Measurements from ENCODE around the gene SSR4. TPM values are rescaled to one million over a fixed set of nuclear protein-coding genes. Genes with fewer than 3 reads are reported as not detected.

Gene SSR4
- total RNA-seq, 1 donor from 2014 or later, result 401 TPM

DNA sequence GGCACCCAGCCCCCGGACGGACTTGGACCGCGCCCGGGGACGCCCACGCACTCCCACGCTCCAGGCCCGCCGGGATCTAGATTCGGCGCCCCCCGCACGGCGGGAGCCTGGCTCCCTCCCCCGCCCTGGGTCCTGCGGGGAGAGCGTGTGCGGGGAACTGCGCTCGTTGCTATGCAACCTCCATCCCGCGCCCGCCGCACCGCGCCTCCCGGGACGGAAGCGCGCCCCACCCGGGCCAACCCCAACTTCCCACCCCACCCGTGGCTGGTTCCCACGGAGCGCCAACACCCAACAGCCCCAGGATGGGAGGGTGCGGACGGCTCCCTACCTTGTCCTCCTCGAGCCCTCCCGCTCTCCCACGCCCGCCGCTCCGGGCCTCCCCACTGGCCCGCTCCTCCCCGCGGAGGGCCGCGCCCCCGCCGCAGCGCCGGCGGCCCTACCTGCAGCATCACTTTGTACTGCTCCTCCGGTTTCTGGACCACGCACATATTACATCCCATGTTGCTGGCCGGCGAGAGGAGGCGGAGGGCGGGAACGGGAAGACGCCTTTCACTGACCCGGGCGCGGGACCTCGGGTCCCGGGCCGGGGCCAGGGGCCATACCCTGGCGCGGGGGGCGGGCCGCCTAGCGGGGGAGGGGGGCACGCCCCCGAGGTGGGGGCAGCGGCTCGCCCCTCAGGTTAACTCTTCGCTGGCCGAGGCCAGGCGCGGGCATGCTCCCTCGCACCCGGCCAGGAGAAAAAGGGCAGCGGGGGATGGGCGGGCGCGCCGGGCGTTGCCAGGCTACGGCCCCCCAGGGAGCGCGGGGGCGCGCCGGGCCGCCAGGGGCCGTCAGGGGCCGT is 35.6 kb downstream of the SSR4 start, which contains the start of gene PDZD4:
PDZD4 (minus strand) TSS at position 746 of the 841 bp plus-strand sequence; CDS start at position 500, 246 bp downstream.
- no peak for DNase-seq (ENCODE audit: low spot score)

DNA sequence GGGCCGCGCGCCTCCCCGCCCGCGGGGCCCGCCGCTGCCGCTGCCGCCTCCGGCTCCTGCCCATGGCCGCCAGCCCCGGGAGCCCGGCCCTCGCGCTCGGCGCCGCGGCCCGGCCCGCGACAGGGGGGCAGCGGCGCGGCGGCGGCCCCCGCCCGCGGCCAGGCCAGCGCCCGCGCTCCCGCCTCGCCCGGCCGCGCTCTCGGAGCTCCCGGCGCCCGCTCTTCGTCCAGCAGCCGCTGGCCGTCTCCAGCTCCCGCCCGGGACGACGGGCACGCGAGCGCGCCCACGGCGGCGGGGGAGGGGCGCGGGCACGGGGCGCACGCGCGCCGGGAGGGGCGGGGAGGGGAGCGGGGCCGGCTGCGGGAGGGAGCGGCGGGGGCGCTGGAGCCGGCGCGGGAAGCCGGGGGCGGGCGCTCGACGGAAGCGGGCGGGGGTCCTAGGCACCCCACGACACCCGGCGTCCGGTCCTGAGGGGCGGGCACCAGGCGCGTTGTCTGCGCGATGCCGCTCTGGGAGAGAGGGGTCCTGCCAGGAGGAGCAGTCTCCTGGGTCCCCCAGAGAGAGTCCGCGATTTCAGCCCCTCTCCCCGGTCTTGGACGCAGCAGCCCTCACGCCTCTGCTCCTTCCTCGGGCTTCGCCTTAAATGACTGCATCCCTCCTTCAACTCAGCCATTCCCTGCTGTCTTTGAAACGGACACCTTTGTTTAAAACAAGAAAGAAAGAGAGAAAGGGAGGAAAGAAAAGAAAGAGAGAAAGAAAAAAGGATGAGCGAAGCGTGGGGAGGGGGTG is 36.4 kb downstream of the SSR4 start:
- DNase-seq (ENCODE audit: low spot score), result no peak

GRCh38 chrX:153831429-153832150 is 37.1 kb downstream of the SSR4 start:
- DNase-seq (ENCODE audit: low spot score), result no peak

DNA sequence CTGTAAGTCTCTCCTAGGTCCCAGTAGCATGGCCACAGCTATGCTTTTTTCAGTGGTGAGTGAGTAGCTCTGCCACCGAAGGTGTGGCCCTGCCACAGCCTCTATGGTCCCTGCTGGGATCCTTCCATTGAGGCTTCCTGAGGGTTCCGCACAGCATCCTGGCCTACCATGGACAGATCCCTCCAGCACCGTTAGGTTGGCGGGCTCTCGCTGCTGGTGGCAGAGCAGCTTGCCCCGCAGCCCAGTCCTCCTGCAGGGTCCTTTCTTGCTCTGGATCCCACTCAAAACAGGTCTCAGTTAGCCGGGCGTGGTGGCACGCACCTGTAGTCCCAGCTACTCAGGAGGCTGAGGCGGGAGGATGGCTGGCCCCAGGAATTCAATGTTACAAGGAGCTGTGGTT is 38.3 kb downstream of the SSR4 start:
- DNase-seq (ENCODE audit: low spot score), result no peak

- DNase-seq (ENCODE audit: low spot score), result no peak
Observed at GRCh38 chrX:153836921-153837320, 42.5 kb downstream of the SSR4 start.

- no peak for DNase-seq (ENCODE audit: low spot score)
Observed at GRCh38 chrX:153844509-153845082, 50.1 kb downstream of the SSR4 start.

DNA sequence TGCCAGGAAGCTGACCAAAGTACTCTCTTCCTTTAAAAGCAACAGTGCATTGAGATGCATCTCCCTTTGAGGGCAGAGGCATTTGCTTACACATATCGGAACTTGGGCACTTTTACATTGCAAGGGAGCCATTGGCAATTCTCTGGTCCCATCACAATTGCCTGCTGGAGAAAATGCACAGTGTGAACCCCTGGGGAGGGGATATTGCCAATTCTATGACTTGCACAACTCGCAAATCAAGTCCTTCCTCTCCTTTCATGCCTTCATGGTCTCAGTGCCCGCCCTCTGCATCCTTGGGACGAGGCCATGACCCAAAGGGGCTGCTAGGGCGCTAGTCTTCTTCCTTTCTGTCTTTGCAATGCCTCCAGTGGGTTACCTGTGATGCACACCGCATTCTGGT is 50.7 kb downstream of the SSR4 start:
- no peak for DNase-seq (ENCODE audit: low spot score)

GRCh38 chrX:153845842-153846241 is 51.4 kb downstream of the SSR4 start:
- DNase-seq (ENCODE audit: low spot score), result no peak

Other genes starting within 250 kb of the SSR4 start
- gene CCNQ, start 195.5 kb upstream of the SSR4 start, total RNA-seq, result 14.9 TPM
- 0.12 TPM for gene DUSP9, start 147.5 kb upstream of the SSR4 start, total RNA-seq
- 28.3 TPM for gene PNCK, start 120.9 kb upstream of the SSR4 start, total RNA-seq
- 165 TPM for gene SLC6A8, start 106.7 kb upstream of the SSR4 start, total RNA-seq
- 221 TPM for gene BCAP31, start 70.3 kb upstream of the SSR4 start, total RNA-seq
- 18.6 TPM for gene ABCD1, start 69.8 kb upstream of the SSR4 start, total RNA-seq
- gene PLXNB3, start 30.4 kb upstream of the SSR4 start, total RNA-seq, result 65.3 TPM
- gene SRPK3, start 13.6 kb upstream of the SSR4 start, total RNA-seq, result 5.8 TPM
- 51.5 TPM for gene IDH3G, start 293 bp upstream of the SSR4 start, total RNA-seq
- 15.1 TPM for gene PDZD4, start 35.9 kb downstream of the SSR4 start, total RNA-seq
- 10.0 TPM for gene L1CAM, start 91.5 kb downstream of the SSR4 start, total RNA-seq
- 1.1 TPM for gene AVPR2, start 110.0 kb downstream of the SSR4 start, total RNA-seq
- gene ARHGAP4, start 131.6 kb downstream of the SSR4 start, total RNA-seq, result 53.8 TPM
- gene NAA10, start 140.4 kb downstream of the SSR4 start, total RNA-seq, result 81.6 TPM
- 19.5 TPM for gene RENBP, start 150.0 kb downstream of the SSR4 start, total RNA-seq
- gene HCFC1, start 177.2 kb downstream of the SSR4 start, total RNA-seq, result 69.5 TPM
- 14.4 TPM for gene TMEM187, start 178.1 kb downstream of the SSR4 start, total RNA-seq
- 108 TPM for gene IRAK1, start 225.2 kb downstream of the SSR4 start, total RNA-seq

Data from mucosa of gallbladder (tissue), 1 donor.